C4-2B (cell line): ENCODE measurements around the gene HIF1A.

Source experiments
- ZFX ChIP-seq: fragments of 450-650 bp; IDR thresholded peaks from 2 replicates; pipeline ENCODE4 v1.6.1; 2017
- TF ChIP-seq, protein P1 (sequence below): fragments of 450-650 bp; conservative IDR thresholded peaks from 2 replicates; pipeline ENCODE4 v1.5.1; 2017; ENCODE audit warnings: mild to moderate bottlenecking

GRCh38 chr14:61720294-61720661 lies 25.0 kb downstream of the HIF1A start:
- TF ChIP-seq, protein P1, sequence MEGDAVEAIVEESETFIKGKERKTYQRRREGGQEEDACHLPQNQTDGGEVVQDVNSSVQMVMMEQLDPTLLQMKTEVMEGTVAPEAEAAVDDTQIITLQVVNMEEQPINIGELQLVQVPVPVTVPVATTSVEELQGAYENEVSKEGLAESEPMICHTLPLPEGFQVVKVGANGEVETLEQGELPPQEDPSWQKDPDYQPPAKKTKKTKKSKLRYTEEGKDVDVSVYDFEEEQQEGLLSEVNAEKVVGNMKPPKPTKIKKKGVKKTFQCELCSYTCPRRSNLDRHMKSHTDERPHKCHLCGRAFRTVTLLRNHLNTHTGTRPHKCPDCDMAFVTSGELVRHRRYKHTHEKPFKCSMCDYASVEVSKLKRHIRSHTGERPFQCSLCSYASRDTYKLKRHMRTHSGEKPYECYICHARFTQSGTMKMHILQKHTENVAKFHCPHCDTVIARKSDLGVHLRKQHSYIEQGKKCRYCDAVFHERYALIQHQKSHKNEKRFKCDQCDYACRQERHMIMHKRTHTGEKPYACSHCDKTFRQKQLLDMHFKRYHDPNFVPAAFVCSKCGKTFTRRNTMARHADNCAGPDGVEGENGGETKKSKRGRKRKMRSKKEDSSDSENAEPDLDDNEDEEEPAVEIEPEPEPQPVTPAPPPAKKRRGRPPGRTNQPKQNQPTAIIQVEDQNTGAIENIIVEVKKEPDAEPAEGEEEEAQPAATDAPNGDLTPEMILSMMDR: no peak
- no peak for TF ChIP-seq ZFX
